Thyroid gland (tissue), 4 donors: ENCODE measurements around the gene CXCL3. TPM values are rescaled to one million over a fixed set of nuclear protein-coding genes. Genes with fewer than 3 reads are reported as not detected.

Source experiments
- DNase-seq, 2 donors: peaks; one replicate each; pipeline ENCODE4 v3.0.0-alpha.2; 2019
- H3K27ac ChIP-seq, 3 donors: fragments of 200-600 bp; sonication (generic); 1 replicate in 2 of 3; 2 replicates in 1 of 3; pipeline ENCODE4 v1.5.1; 2016 to 2019; ENCODE audit warnings: mild to moderate bottlenecking in 1 of 3, moderate library complexity in 1 of 3
- H3K27me3 ChIP-seq: fragments of 200-600 bp; sonication (generic); one replicate; pipeline ENCODE4 v1.5.1; 2019
- H3K36me3 ChIP-seq, 2 donors: fragments of 200-600 bp; sonication (generic); one replicate each; pipeline ENCODE4 v1.5.1; 2016 to 2019
- H3K4me1 ChIP-seq, 2 donors: fragments of 200-600 bp; sonication (generic); one replicate each; pipeline ENCODE4 v1.5.1; 2017 to 2019
- H3K4me3 ChIP-seq, 3 donors: fragments of 200-600 bp; sonication (generic); replicated peaks in 1 of 3; 1 replicate in 2 of 3; 2 replicates in 1 of 3; pipeline ENCODE4 v1.5.1; 2016; ENCODE audit warnings: mild to moderate bottlenecking in 1 of 3
- H3K9me3 ChIP-seq: fragments of 200-600 bp; sonication (generic); one replicate; pipeline ENCODE4 v1.5.1; 2017
- CTCF ChIP-seq, 6 experiments: fragments of 200-600 bp in 3 of 6; fragments of 450-650 bp in 3 of 6; sonication (generic) in 3 of 6; IDR thresholded peaks; one replicate each; pipeline ENCODE4 v1.5.1; 2016 to 2019; ENCODE audit warnings: antibody characterized with exemption in 6 of 6, mild to moderate bottlenecking in 2 of 6, inconsistent platforms in 1 of 6, moderate library complexity in 1 of 6
- POLR2A ChIP-seq, 2 donors: fragments of 450-650 bp; IDR thresholded peaks; one replicate each; pipeline ENCODE4 v1.6.1; 2017; ENCODE audit warnings: antibody characterized with exemption in 2 of 2, mild to moderate bottlenecking in 2 of 2, moderate library complexity in 1 of 2
- WGBS, 2 donors: methylation state at CpG; one replicate each; pipeline ENCODE4 v1.1.5; 2017; 5-methylcytosine and 5-hydroxymethylcytosine counted together
- intact Hi-C: fragments of 100-400 bp; cut with DNase I; formaldehyde crosslinking; loops from one replicate; pipeline ENCODE4 v1.15.1; 2023
- total RNA-seq, 4 donors: library from RNA; depleted of rRNA; stranded (reverse); fragments of >200 nt; gene quantifications; one replicate each; pipeline ENCODE4 v1.2.3, GENCODE V29; 2016

CXCL3 gene
- total RNA-seq, 4 donors from 2014 or later = 0.22 to 0.59 TPM; not detected in 2

- no peak for DNase-seq
- H3K9me3 ChIP-seq = no peaks in the 10 kb centered on the region
- no peaks in the 10 kb centered on the region for H3K27me3 ChIP-seq
- H3K36me3 ChIP-seq = no peaks in the 10 kb centered on the region
- H3K4me1 ChIP-seq = no peaks in the 10 kb centered on the region
- intact Hi-C loops = no loop called here
- TF ChIP-seq POLR2A (IDR thresholded peaks at IDR 0.05) (no peak), CTCF (IDR thresholded peaks at IDR 0.05) (no peak)
- no peak overlapping the region for H3K27ac ChIP-seq
- WGBS, 2 donors = 86 to 92% methylated on average over 2 of the region's 2 CpGs
- H3K4me3 ChIP-seq = no peak overlapping the region
Measured at GRCh38 chr4:74059161-74059829, 20.8 kb upstream of the CXCL3 start.

DNA sequence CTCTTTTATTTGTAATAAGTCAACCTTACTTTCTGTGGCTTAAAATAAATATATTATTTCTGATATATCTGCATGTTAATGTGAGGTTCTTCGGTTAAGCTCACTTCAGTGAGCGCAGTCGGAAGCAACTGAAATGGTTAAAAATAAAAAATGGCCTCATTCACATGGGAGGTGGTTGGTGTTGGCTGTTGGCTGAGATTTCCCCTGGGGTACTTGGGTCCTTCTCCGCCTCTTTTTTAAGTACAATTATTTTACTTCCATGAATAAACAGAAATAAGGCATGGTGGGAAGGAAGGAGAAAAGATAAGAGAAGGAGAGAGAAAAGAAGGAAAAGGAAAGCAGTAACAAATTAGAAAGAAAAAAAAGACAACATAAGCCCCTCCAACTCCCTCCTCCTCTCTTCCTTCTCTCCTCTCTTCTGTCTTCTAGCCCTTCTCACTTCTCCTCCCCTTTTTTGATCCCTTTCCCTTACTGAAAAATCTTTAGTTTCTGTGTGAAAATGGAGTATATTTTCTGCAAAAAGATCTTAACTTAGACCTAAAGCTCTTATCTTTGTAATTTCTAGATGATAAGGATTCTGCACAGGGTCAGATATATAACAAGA, 19.7 kb upstream of the CXCL3 start:
- no peak for DNase-seq
- no peak for TF ChIP-seq POLR2A (IDR thresholded peaks at IDR 0.05)
- TF ChIP-seq CTCF (IDR thresholded peaks at IDR 0.05) = no peak
- Histone ChIP-seq H3K4me1 (no peaks in the 10 kb centered on the region), H3K27ac (no peak overlapping the region), H3K9me3 (no peaks in the 10 kb centered on the region), H3K4me3 (no peak overlapping the region), H3K36me3 (no peaks in the 10 kb centered on the region), H3K27me3 (no peaks in the 10 kb centered on the region)
- intact Hi-C loops = no loop called here
- 92 to 95% methylated on average over 4 of the region's 4 CpGs for WGBS, 2 donors

DNA sequence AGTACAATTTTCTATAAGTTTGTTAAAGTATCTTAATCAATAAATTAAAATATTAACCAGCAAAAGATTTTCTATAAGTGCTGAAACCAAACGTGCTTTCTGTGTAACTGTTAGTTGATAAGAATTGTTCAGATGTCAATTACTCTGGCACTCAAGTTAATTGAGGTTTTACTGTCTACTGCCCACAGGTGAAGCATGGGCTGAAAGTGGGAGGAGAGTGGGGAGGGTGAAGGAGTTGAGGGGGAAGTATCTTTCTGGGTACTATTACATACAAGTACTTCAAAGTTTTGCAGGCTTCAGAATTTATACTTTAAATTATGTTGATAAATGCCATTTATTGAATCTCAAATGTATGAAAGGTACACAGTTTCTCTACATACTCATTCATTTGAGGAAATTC, 19.1 kb upstream of the CXCL3 start:
- H3K4me1 ChIP-seq = no peaks in the 10 kb centered on the region
- H3K4me3 ChIP-seq = no peak overlapping the region
- no peak for DNase-seq
- H3K9me3 ChIP-seq = no peaks in the 10 kb centered on the region
- no peak overlapping the region for H3K27ac ChIP-seq
- intact Hi-C loops = no loop called here
- H3K36me3 ChIP-seq = no peaks in the 10 kb centered on the region
- no peaks in the 10 kb centered on the region for H3K27me3 ChIP-seq
- TF ChIP-seq POLR2A (IDR thresholded peaks at IDR 0.05) (no peak), CTCF (IDR thresholded peaks at IDR 0.05) (no peak)
- WGBS, 2 donors = 34 to 37% methylated on average over 1 of the region's 1 CpG

DNA sequence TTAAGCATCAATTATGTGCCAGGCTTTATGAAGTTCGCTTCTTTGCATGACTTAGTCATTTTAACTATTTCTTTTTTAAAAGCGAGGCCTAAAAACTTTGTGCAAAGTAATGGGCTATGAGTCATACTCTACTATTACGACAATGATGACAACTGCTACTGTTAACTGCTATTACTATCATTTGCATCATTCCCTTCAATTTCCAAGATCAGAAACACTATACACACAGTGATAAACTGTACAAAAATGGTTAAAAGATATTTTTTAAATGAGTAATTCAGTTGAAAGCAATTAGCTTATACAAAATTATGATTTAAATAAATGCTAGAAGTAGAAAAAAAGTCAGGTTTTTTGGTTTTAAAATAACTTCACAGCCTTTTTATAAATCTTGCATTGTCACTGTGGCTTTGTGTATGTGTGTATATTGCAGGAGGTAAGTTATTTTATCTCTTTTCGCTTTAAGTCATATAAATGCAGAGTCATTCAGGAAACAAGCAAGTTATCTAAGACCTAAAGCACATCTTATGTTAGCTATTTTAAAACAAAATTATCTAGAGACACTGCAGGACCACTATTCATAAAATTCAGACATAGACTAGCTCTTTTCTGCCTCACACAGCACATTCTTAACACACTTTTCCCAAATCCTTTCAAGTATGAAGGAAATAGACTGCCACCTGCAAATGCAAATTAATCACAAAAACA, 18.5 kb upstream of the CXCL3 start:
- Histone ChIP-seq H3K4me1 (no peaks in the 10 kb centered on the region), H3K4me3 (no peak overlapping the region), H3K36me3 (no peaks in the 10 kb centered on the region), H3K27me3 (no peaks in the 10 kb centered on the region), H3K27ac (no peak overlapping the region), H3K9me3 (no peaks in the 10 kb centered on the region)
- no peak for TF ChIP-seq CTCF (IDR thresholded peaks at IDR 0.05)
- no peak for TF ChIP-seq POLR2A (IDR thresholded peaks at IDR 0.05)
- intact Hi-C loops = no loop called here
- DNase-seq = no peak
- WGBS, 2 donors = 66 to 74% methylated on average over 4 of the region's 4 CpGs
